ENCODE data around the gene CSN2.
"Not testable (repeated sequence)": the region's sequence is repeated elsewhere in the genome, so short reads cannot be mapped to it uniquely, and the experiment has no call there.

Gene CSN2

DNA sequence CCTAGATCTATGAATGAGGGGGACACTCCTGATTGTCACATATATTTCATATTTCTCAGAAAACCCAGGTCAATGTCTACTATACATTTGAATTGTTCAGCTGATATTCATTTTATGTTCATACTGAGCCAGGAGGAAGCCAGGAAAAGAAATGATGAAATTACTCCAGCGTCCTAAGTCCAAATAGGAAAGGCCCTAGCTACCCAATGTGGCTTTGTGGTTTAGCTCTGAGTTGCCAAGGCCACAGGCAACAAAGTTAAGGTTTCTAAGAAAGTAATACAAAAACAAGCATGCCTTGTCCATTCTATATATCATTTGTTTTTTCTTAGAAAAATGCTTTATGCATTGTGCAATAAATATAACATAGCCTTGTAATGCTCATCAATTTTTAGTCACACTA is 4.5 kb upstream of the CSN2 start:
- Histone ChIP-seq H3K4me3 (ENCODE audit: low read depth, low read length) (no peak overlapping the region), H3K27me3 (ENCODE audit: control insufficient read depth, insufficient read depth, low read length) (no peaks in the 10 kb centered on the region), H3K9ac (ENCODE audit: low read depth, low read length) (no peak overlapping the region), H3K9me3 (ENCODE audit: control insufficient read depth, insufficient read depth, low read length) (no peaks in the 10 kb centered on the region), H3K4me1 (ENCODE audit: control insufficient read depth, insufficient read depth, low read length) (no peaks in the 10 kb centered on the region), H3K36me3 (ENCODE audit: control insufficient read depth, insufficient read depth, low read length) (no peaks in the 10 kb centered on the region), H3K27ac (ENCODE audit: low read depth, low read length) (no peak overlapping the region)

DNA sequence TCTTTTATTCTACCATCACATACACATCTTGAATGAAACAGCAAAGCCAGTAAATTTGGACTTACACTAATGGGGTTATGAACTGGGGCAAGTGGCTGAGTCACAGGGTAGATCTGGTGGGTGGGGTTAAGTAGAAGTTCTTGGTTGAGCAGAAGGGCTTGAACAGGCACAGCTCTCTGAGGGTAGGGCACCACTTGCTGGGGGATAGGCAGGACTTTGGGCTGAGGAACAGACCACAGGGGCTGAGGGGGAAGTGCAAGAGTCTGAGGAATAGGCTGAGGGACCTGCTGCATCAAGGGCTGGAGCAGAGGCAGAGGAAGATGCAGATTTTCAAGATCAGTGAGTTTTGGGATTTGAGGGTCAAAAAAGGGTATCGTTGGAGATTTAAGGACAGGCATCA is 8.3 kb downstream of the CSN2 start:
- Histone ChIP-seq H3K9ac (ENCODE audit: low read depth, low read length) (no peak overlapping the region), H3K9me3 (ENCODE audit: control insufficient read depth, insufficient read depth, low read length) (no peaks in the 10 kb centered on the region), H3K36me3 (ENCODE audit: control insufficient read depth, insufficient read depth, low read length) (no peaks in the 10 kb centered on the region), H3K4me3 (ENCODE audit: low read depth, low read length) (no peak overlapping the region), H3K27me3 (ENCODE audit: control insufficient read depth, insufficient read depth, low read length) (no peaks in the 10 kb centered on the region), H3K27ac (ENCODE audit: low read depth, low read length) (no peak overlapping the region), H3K4me1 (ENCODE audit: control insufficient read depth, insufficient read depth, low read length) (no peaks in the 10 kb centered on the region)

DNA sequence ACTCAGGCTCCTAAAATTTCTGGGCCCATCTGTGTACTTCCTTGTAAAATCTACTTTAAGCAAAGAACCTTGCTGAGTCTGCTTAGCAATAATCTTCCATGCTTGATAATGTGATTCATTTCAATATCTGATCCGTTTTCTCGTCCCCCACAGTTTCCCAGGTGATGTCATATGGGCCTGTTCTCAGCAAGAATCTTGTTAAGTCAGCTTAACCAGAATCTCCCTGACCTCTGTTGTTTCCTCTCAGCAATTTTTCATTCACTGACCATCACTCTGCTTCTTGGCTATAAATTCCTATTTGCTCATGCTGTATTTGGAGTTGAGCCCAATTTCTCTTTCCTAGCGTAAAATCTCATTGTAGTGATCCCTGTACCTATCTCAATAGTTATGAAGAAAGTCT is 13.9 kb downstream of the CSN2 start:
- no peaks in the 10 kb centered on the region for H3K27me3 ChIP-seq (ENCODE audit: control insufficient read depth, insufficient read depth, low read length)
- H3K9ac ChIP-seq (ENCODE audit: low read depth, low read length), result no peak overlapping the region
- no peaks in the 10 kb centered on the region for H3K36me3 ChIP-seq (ENCODE audit: control insufficient read depth, insufficient read depth, low read length)
- no peaks in the 10 kb centered on the region for H3K9me3 ChIP-seq (ENCODE audit: control insufficient read depth, insufficient read depth, low read length)
- H3K4me1 ChIP-seq (ENCODE audit: control insufficient read depth, insufficient read depth, low read length), result no peaks in the 10 kb centered on the region
- no peak overlapping the region for H3K4me3 ChIP-seq (ENCODE audit: low read depth, low read length)
- no peak overlapping the region for H3K27ac ChIP-seq (ENCODE audit: low read depth, low read length)

- no peaks in the 10 kb centered on the region for H3K9me3 ChIP-seq (ENCODE audit: control insufficient read depth, insufficient read depth, low read length)
- H3K4me1 ChIP-seq (ENCODE audit: control insufficient read depth, insufficient read depth, low read length), result no peaks in the 10 kb centered on the region
- no peak overlapping the region for H3K9ac ChIP-seq (ENCODE audit: low read depth, low read length)
- no peaks in the 10 kb centered on the region for H3K36me3 ChIP-seq (ENCODE audit: control insufficient read depth, insufficient read depth, low read length)
- H3K27ac ChIP-seq (ENCODE audit: low read depth, low read length), result no peak overlapping the region
- no peaks in the 10 kb centered on the region for H3K27me3 ChIP-seq (ENCODE audit: control insufficient read depth, insufficient read depth, low read length)
- no peak overlapping the region for H3K4me3 ChIP-seq (ENCODE audit: low read depth, low read length)
These were observed 29.0 kb downstream of the CSN2 start for GRCh38 chr4:69936566-69936965.

DNA sequence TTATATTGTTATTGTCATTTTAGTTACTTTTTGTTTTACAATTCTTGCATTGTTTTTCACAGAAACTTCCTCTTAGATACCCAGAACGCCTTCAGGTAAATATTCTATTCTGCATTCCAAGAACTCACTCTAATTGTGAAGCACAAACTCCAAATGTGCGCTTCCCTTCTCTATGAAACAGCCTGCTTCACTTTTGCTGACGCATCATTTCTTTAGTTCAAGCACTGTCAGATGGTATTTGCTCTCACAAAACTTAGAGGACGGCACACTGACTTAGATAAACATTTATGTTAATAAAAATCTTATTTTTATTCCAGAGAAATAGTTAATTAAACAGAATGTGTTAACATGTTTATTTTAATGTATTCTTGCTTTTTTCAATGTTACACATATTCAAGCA is 31.4 kb downstream of the CSN2 start:
- H3K27ac ChIP-seq (ENCODE audit: low read depth, low read length), result no peak overlapping the region
- no peaks in the 10 kb centered on the region for H3K4me1 ChIP-seq (ENCODE audit: control insufficient read depth, insufficient read depth, low read length)
- H3K27me3 ChIP-seq (ENCODE audit: control insufficient read depth, insufficient read depth, low read length), result no peaks in the 10 kb centered on the region
- H3K9ac ChIP-seq (ENCODE audit: low read depth, low read length), result no peak overlapping the region
- no peaks in the 10 kb centered on the region for H3K9me3 ChIP-seq (ENCODE audit: control insufficient read depth, insufficient read depth, low read length)
- H3K36me3 ChIP-seq (ENCODE audit: control insufficient read depth, insufficient read depth, low read length), result no peaks in the 10 kb centered on the region
- no peak overlapping the region for H3K4me3 ChIP-seq (ENCODE audit: low read depth, low read length)

- Histone ChIP-seq H3K4me1 (ENCODE audit: control insufficient read depth, insufficient read depth, low read length) (no peaks in the 10 kb centered on the region), H3K9ac (ENCODE audit: low read depth, low read length) (no peak within 1 kb of the TSS), H3K27me3 (ENCODE audit: control insufficient read depth, insufficient read depth, low read length) (no peaks in the 10 kb centered on the region), H3K36me3 (ENCODE audit: control insufficient read depth, insufficient read depth, low read length) (no peaks in the 10 kb centered on the region), H3K4me3 (ENCODE audit: low read depth, low read length) (no peak within 1 kb of the TSS), H3K27ac (ENCODE audit: low read depth, low read length) (no peak within 1 kb of the TSS), H3K9me3 (ENCODE audit: control insufficient read depth, insufficient read depth, low read length) (no peaks in the 10 kb centered on the region)
These were observed 34.8 kb downstream of the CSN2 start, which contains the start of gene CSN1S1 for GRCh38 chr4:69930768-69931167. TSS of gene CSN1S1 (plus strand) at chr4:69931068. CDS start at chr4:69932556, 1,488 bp downstream.

DNA sequence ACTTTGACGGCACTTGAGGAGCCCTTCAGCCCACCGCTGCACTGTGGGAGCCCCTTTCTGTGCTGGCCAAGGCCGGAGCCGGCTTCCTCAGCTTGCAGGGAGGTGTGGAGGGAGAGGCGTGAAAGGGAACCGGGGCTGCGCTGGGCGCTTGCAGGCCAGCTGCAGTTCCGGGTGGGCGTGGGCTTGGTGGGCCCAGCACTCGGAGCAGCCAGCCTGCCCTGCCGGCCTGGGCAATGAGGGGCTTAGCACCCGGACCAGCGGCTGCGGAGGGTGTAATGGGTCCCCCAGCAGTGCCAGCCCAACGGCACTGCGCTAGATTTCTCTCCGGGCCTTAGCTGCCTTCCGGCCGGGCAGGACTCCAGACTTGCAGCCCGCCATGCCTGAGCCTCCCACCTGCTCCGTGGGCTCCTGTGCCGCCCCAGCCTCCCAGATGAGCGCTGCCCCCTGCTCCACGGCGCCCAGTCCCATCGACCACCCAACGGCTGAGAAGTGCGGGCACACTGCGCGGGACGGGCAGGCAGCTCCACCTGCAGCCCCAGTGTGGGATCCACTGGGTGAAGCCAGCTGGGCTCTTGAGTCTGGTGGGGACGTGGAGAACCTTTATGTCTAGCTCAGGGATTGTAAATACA is 41.6 kb downstream of the CSN2 start:
- not testable (repeated sequence) for H3K4me3 ChIP-seq (ENCODE audit: low read depth, low read length); H3K9me3 ChIP-seq (ENCODE audit: control insufficient read depth, insufficient read depth, low read length); H3K4me1 ChIP-seq (ENCODE audit: control insufficient read depth, insufficient read depth, low read length); H3K9ac ChIP-seq (ENCODE audit: low read depth, low read length); H3K27ac ChIP-seq (ENCODE audit: low read depth, low read length); H3K36me3 ChIP-seq (ENCODE audit: control insufficient read depth, insufficient read depth, low read length)
- H3K27me3 ChIP-seq (ENCODE audit: control insufficient read depth, insufficient read depth, low read length), result peaks cover 34% of the 10 kb centered on the region

DNA sequence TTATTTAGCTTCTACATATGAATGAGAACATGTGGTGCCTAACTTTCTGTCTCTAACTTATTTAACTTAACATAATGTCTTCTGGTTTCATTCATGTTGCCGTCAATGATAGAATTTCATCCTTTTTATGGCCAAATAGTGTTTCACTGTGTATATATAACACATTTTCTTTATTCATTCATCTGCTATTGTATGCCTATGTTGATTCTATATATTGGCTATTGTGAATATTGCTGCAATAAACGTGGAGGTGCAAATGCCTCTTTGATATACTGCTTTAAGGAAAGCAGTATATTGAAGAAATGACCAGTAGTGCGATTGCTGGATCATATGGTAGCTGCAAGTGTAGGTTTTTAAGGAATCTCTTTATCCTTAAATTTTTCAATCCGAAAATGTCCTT is 44.7 kb downstream of the CSN2 start:
- no peak overlapping the region for H3K4me3 ChIP-seq (ENCODE audit: low read depth, low read length)
- H3K27me3 ChIP-seq (ENCODE audit: control insufficient read depth, insufficient read depth, low read length), result peaks cover 48% of the 10 kb centered on the region
- H3K36me3 ChIP-seq (ENCODE audit: control insufficient read depth, insufficient read depth, low read length), result no peaks in the 10 kb centered on the region
- no peaks in the 10 kb centered on the region for H3K4me1 ChIP-seq (ENCODE audit: control insufficient read depth, insufficient read depth, low read length)
- no peaks in the 10 kb centered on the region for H3K9me3 ChIP-seq (ENCODE audit: control insufficient read depth, insufficient read depth, low read length)
- H3K27ac ChIP-seq (ENCODE audit: low read depth, low read length), result no peak overlapping the region
- H3K9ac ChIP-seq (ENCODE audit: low read depth, low read length), result no peak overlapping the region

- Histone ChIP-seq H3K4me1 (ENCODE audit: control insufficient read depth, insufficient read depth, low read length) (no peaks in the 10 kb centered on the region), H3K9ac (ENCODE audit: low read depth, low read length) (no peak overlapping the region), H3K9me3 (ENCODE audit: control insufficient read depth, insufficient read depth, low read length) (no peaks in the 10 kb centered on the region), H3K36me3 (ENCODE audit: control insufficient read depth, insufficient read depth, low read length) (no peaks in the 10 kb centered on the region), H3K27me3 (ENCODE audit: control insufficient read depth, insufficient read depth, low read length) (no peaks in the 10 kb centered on the region), H3K4me3 (ENCODE audit: low read depth, low read length) (no peak overlapping the region), H3K27ac (ENCODE audit: low read depth, low read length) (no peak overlapping the region)
These were observed 55.3 kb downstream of the CSN2 start for GRCh38 chr4:69910016-69910782.

GRCh38 chr4:69909195-69909594 is 56.3 kb downstream of the CSN2 start:
- Histone ChIP-seq H3K9ac (ENCODE audit: low read depth, low read length) (no peak overlapping the region), H3K4me1 (ENCODE audit: control insufficient read depth, insufficient read depth, low read length) (no peaks in the 10 kb centered on the region), H3K9me3 (ENCODE audit: control insufficient read depth, insufficient read depth, low read length) (no peaks in the 10 kb centered on the region), H3K27me3 (ENCODE audit: control insufficient read depth, insufficient read depth, low read length) (no peaks in the 10 kb centered on the region), H3K27ac (ENCODE audit: low read depth, low read length) (no peak overlapping the region), H3K4me3 (ENCODE audit: low read depth, low read length) (no peak overlapping the region), H3K36me3 (ENCODE audit: control insufficient read depth, insufficient read depth, low read length) (no peaks in the 10 kb centered on the region)

DNA sequence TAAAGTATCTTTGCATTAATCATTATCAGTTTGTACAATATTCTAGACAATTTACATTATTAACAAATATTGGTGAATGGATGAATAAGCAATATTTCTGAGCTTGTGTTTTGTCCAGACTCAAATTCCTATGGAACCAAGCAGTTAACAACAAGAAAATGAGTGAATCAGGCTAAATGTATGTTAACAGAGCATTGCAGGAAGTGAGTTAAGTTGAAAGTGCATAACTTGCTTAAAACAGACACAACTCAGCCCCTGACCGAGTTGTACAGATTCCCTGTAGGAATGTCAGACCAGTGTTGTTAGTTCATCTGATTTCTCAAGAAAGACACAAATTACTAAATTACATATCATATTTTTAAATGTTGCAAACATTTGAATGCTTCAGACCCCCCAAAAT is 58.4 kb downstream of the CSN2 start:
- Histone ChIP-seq H3K27ac (ENCODE audit: low read depth, low read length) (no peak overlapping the region), H3K4me1 (ENCODE audit: control insufficient read depth, insufficient read depth, low read length) (no peaks in the 10 kb centered on the region)

More for the DNA sequence above, 58.4 kb downstream of the CSN2 start:
- H3K9ac ChIP-seq (ENCODE audit: low read depth, low read length), result no peak overlapping the region
- no peaks in the 10 kb centered on the region for H3K27me3 ChIP-seq (ENCODE audit: control insufficient read depth, insufficient read depth, low read length)
- no peaks in the 10 kb centered on the region for H3K36me3 ChIP-seq (ENCODE audit: control insufficient read depth, insufficient read depth, low read length)
- no peak overlapping the region for H3K4me3 ChIP-seq (ENCODE audit: low read depth, low read length)
- no peaks in the 10 kb centered on the region for H3K9me3 ChIP-seq (ENCODE audit: control insufficient read depth, insufficient read depth, low read length)
